Epidermal melanocyte (primary cell): ENCODE data around the gene CFAP57.
"Not testable (repeated sequence)": the region's sequence is repeated elsewhere in the genome, so short reads cannot be mapped to it uniquely, and the experiment has no call there.

Experiments used
- DNase-seq: peaks from one replicate; pipeline ENCODE4 v3.0.0; 2011; ENCODE audit warnings: low spot score; ENCODE audit not compliant: insufficient read length

The CFAP57 gene

GRCh38 chr1:43172527-43172972 is 420 bp downstream of the CFAP57 start:
- DNase-seq = peak; percentile 76

GRCh38 chr1:43174873-43175272 is 2.7 kb downstream of the CFAP57 start:
- DNase-seq = no peak

GRCh38 chr1:43177691-43178090 is 5.6 kb downstream of the CFAP57 start:
- DNase-seq = no peak

- no peak for DNase-seq
These were observed 12.3 kb downstream of the CFAP57 start for GRCh38 chr1:43184388-43184787.

GRCh38 chr1:43184995-43185394 is 12.9 kb downstream of the CFAP57 start:
- DNase-seq = no peak

- DNase-seq = no peak
These were observed 16.0 kb downstream of the CFAP57 start for GRCh38 chr1:43188106-43188505.

GRCh38 chr1:43194509-43194908 is 22.4 kb downstream of the CFAP57 start:
- DNase-seq = no peak

GRCh38 chr1:43197343-43198127 is 25.4 kb downstream of the CFAP57 start:
- no peak for DNase-seq

GRCh38 chr1:43199093-43199726 is 27.1 kb downstream of the CFAP57 start:
- no peak for DNase-seq

- DNase-seq = no peak
These were observed 31.7 kb downstream of the CFAP57 start for GRCh38 chr1:43203859-43204258.

GRCh38 chr1:43204394-43204793 is 32.3 kb downstream of the CFAP57 start:
- DNase-seq = no peak

- no peak for DNase-seq
These were observed 33.5 kb downstream of the CFAP57 start for GRCh38 chr1:43205671-43206070.

GRCh38 chr1:43206600-43207228 is 34.6 kb downstream of the CFAP57 start:
- peak; percentile 50 for DNase-seq

GRCh38 chr1:43207229-43207853 is 35.2 kb downstream of the CFAP57 start:
- no peak for DNase-seq

GRCh38 chr1:43208277-43208676 is 36.1 kb downstream of the CFAP57 start:
- DNase-seq = not testable (repeated sequence)

- DNase-seq = no peak
These were observed 42.6 kb downstream of the CFAP57 start for GRCh38 chr1:43214501-43215444.

- DNase-seq = no peak
These were observed 45.6 kb downstream of the CFAP57 start for GRCh38 chr1:43217747-43218146.

GRCh38 chr1:43220905-43221778 is 49.0 kb downstream of the CFAP57 start:
- no peak for DNase-seq

- no peak for DNase-seq
These were observed 49.7 kb downstream of the CFAP57 start for GRCh38 chr1:43221797-43222196.

- DNase-seq = no peak
These were observed 50.7 kb downstream of the CFAP57 start for GRCh38 chr1:43222879-43223278.
